Panc1 (cell line): ENCODE data around the gene AGPAT3. TPM values are rescaled to one million over a fixed set of nuclear protein-coding genes. Genes with fewer than 3 reads are reported as not detected.

Experiments used
- ATAC-seq: fragments of 200-7000 bp; cut with Tn5 transposase; 2 replicates; pipeline ENCODE4 v1.9.1; 2020; ENCODE audit warnings: mild to moderate bottlenecking, moderate library complexity
- BruUV-seq: library from RNA; stranded (reverse); fragments of 400-500 nt; replicated peaks from 2 replicates; lab custom pipeline; 2021; lab: Mats Ljungman, UMichigan
- CTCF ChIA-PET: fragments of 300-600 bp; sonication (Branson Sonifier 250); formaldehyde crosslinking; loops from one replicate; lab custom pipeline; 2022; ENCODE audit warnings: antibody characterized with exemption; lab: Charles Lee
- POLR2A ChIA-PET: fragments of 300-600 bp; sonication (Branson Sonifier 250); formaldehyde crosslinking; loops from one replicate; lab custom pipeline; 2022; ENCODE audit warnings: antibody characterized with exemption; lab: Charles Lee
- DNase-seq: peaks from one replicate; pipeline ENCODE4 v3.0.0-alpha.2; 2010; ENCODE audit warnings: low read depth, low spot score
- H3K27ac ChIP-seq: 2 replicates; pipeline ENCODE4 v1.5.1; 2011; ENCODE audit warnings: mild to moderate bottlenecking, low read length, inconsistent platforms
- H3K27me3 ChIP-seq: fragments of 200-500 bp; sonication (Bioruptor generic); 2 replicates; pipeline ENCODE4 v1.6.0; 2014; ENCODE audit warnings: low read length, inconsistent platforms; ENCODE audit not compliant: control insufficient read depth, insufficient read depth
- H3K36me3 ChIP-seq: fragments of 200-500 bp; sonication (Bioruptor generic); 2 replicates; pipeline ENCODE4 v1.5.1; 2014; ENCODE audit warnings: inconsistent platforms, mild to moderate bottlenecking, low read length, moderate library complexity; ENCODE audit not compliant: control insufficient read depth, insufficient read depth
- H3K4me1 ChIP-seq: 2 replicates; pipeline ENCODE4 v1.5.1; 2011; ENCODE audit warnings: inconsistent platforms, mild to moderate bottlenecking, low read length, moderate library complexity; ENCODE audit not compliant: control insufficient read depth, insufficient read depth
- H3K4me3 ChIP-seq, 2 experiments: 2 replicates each; pipeline ENCODE4 v1.5.1; 2011 to 2012; ENCODE audit warnings: low read depth in 2 of 2, low read length in 2 of 2, mild to moderate bottlenecking in 2 of 2, inconsistent platforms in 1 of 2, moderate library complexity in 1 of 2
- H3K9me3 ChIP-seq: fragments of 200-500 bp; sonication (Bioruptor generic); 2 replicates; pipeline ENCODE4 v1.5.1; 2014; ENCODE audit warnings: low read depth, mild to moderate bottlenecking, inconsistent platforms, low read length, moderate library complexity; ENCODE audit not compliant: control insufficient read depth, insufficient read depth
- POLR2AphosphoS5 ChIP-seq: IDR thresholded peaks from 2 replicates; pipeline ENCODE4 v1.6.1; 2012; ENCODE audit warnings: mild to moderate bottlenecking, low read depth, low read length, moderate library complexity
- SIN3A ChIP-seq: IDR thresholded peaks from 2 replicates; pipeline ENCODE4 v1.6.1; 2012; ENCODE audit warnings: low read depth, mild to moderate bottlenecking, low read length, moderate library complexity, borderline replicate concordance; ENCODE audit not compliant: insufficient read depth
- TCF7L2 ChIP-seq: IDR thresholded peaks from 2 replicates; pipeline ENCODE4 v1.6.1; 2011; ENCODE audit warnings: mild to moderate bottlenecking, low read depth, low read length, inconsistent platforms
- in situ Hi-C: cut with HindIII; loops from 2 replicates; pipeline ENCODE4 v1.10.0; 2016; ENCODE audit warnings: low sequenced_read_pairs, low pct_unique_long_range_greater_than_20kb
- intact Hi-C: fragments of 100-400 bp; cut with micrococcal nuclease; formaldehyde crosslinking; loops from one replicate; pipeline ENCODE4 v1.10.0; 2022; ENCODE audit not compliant: unreplicated experiment
- total RNA-seq: library from RNA; stranded (reverse); gene quantifications from one replicate; pipeline ENCODE4 v1.2.1, GENCODE V29; 2021; ENCODE audit not compliant: unreplicated experiment
- TF ChIP-seq, protein P1 (sequence below): fragments of 450-650 bp; IDR thresholded peaks from 2 replicates; pipeline ENCODE4 v1.5.1; 2017; ENCODE audit warnings: mild to moderate bottlenecking
- TF ChIP-seq, protein P2 (sequence below), 2 experiments: IDR thresholded peaks; 2 replicates each; pipeline ENCODE4 v1.6.1; 2011 to 2012; ENCODE audit warnings: low read depth in 2 of 2, control low read depth in 1 of 2, low read length in 1 of 2, mild to moderate bottlenecking in 1 of 2, moderate library complexity in 1 of 2; ENCODE audit not compliant: insufficient read depth in 1 of 2

Gene AGPAT3
- total RNA-seq, 1 experiment from 2014 or later, result 40.1 TPM

DNA sequence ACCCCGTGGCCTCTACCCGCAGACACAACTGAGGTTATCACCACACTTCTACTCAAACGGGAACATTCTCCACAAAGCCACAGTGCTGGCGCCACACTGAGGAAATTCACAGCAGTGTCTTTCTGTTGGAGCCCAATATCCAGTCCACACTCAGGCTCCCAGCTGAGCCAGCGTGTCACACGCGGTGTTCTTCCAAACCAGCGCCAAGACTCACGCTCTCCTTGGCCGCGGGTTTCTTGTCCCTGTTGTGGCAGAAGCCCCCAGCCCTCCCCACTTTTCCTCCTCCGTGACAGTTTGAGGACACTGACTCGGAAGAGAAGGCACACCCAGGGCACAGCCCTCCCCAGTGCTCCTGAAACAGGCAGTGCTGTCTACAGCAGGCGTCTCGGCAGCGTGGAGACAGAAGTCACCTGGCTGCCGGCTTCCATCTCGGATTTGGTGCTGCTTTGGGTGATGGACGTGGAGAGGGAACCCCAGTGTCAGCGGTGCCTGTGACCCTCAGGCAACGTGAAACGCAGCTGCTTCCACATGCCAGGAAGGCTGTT lies 35.4 kb upstream of the AGPAT3 start:
- no peaks in the 10 kb centered on the region for H3K9me3 ChIP-seq
- ChIA-PET CTCF (no interaction called here), POLR2A (no interaction called here)
- DNase-seq (no peak), ATAC-seq (peak; percentile 82)
- no peaks in the 10 kb centered on the region; the same call in 1 of the 2 replicates for H3K4me1 ChIP-seq
- no peaks in the 10 kb centered on the region for H3K27me3 ChIP-seq
- H3K4me3 ChIP-seq, result peak overlapping the region; percentile 10 to 14; a peak in 2 of 4 replicates
- in situ Hi-C loops, result no loop called here
- intact Hi-C loops, result no loop called here
- no TSS peak for BruUV-seq
- TF ChIP-seq, protein P1, sequence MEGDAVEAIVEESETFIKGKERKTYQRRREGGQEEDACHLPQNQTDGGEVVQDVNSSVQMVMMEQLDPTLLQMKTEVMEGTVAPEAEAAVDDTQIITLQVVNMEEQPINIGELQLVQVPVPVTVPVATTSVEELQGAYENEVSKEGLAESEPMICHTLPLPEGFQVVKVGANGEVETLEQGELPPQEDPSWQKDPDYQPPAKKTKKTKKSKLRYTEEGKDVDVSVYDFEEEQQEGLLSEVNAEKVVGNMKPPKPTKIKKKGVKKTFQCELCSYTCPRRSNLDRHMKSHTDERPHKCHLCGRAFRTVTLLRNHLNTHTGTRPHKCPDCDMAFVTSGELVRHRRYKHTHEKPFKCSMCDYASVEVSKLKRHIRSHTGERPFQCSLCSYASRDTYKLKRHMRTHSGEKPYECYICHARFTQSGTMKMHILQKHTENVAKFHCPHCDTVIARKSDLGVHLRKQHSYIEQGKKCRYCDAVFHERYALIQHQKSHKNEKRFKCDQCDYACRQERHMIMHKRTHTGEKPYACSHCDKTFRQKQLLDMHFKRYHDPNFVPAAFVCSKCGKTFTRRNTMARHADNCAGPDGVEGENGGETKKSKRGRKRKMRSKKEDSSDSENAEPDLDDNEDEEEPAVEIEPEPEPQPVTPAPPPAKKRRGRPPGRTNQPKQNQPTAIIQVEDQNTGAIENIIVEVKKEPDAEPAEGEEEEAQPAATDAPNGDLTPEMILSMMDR, result peak; percentile 58; the same call in 1 of the 2 replicates
- TF ChIP-seq, protein P2, sequence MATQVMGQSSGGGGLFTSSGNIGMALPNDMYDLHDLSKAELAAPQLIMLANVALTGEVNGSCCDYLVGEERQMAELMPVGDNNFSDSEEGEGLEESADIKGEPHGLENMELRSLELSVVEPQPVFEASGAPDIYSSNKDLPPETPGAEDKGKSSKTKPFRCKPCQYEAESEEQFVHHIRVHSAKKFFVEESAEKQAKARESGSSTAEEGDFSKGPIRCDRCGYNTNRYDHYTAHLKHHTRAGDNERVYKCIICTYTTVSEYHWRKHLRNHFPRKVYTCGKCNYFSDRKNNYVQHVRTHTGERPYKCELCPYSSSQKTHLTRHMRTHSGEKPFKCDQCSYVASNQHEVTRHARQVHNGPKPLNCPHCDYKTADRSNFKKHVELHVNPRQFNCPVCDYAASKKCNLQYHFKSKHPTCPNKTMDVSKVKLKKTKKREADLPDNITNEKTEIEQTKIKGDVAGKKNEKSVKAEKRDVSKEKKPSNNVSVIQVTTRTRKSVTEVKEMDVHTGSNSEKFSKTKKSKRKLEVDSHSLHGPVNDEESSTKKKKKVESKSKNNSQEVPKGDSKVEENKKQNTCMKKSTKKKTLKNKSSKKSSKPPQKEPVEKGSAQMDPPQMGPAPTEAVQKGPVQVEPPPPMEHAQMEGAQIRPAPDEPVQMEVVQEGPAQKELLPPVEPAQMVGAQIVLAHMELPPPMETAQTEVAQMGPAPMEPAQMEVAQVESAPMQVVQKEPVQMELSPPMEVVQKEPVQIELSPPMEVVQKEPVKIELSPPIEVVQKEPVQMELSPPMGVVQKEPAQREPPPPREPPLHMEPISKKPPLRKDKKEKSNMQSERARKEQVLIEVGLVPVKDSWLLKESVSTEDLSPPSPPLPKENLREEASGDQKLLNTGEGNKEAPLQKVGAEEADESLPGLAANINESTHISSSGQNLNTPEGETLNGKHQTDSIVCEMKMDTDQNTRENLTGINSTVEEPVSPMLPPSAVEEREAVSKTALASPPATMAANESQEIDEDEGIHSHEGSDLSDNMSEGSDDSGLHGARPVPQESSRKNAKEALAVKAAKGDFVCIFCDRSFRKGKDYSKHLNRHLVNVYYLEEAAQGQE (IDR thresholded peaks at IDR 0.05; ENCODE audit: insufficient read depth in 1 of 2, low read depth in 2 of 2, low read length in 1 of 2), result no peak
- TF ChIP-seq TCF7L2, result no peak
- H3K27ac ChIP-seq, result 0 out of 2 replicates have a peak overlapping the region, but pooled peaks have one; percentile 29
- no peaks in the 10 kb centered on the region for H3K36me3 ChIP-seq

DNA sequence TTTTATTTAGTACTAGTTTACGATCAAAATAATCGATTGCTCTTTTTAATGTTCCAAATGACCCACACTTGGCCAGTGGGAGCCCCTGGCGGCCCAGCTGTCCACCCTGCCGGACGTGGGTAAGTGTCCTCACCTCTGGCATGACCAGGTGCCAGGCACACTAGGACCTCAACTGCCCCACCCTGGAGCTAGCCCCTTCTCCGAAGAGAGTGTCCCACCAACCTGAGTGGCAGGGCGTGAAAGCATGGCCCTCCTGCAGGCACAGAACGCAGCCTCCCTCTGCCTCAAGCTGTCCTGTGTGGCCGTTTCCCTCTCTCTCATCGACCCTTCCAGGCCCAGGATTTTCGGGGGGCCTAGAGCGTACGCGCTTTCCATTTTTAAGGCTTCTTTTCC lies 32.9 kb upstream of the AGPAT3 start:
- CTCF ChIA-PET, result interaction anchor here (0.5 to 0.7 kb wide), 2 partner anchors 37 to 1060 kb away, joined by 4 to 11 read pairs; no protein-coding TSS in a partner anchor
- no peak overlapping the region for H3K4me3 ChIP-seq
- H3K27ac ChIP-seq, result no peak overlapping the region
- H3K36me3 ChIP-seq, result no peaks in the 10 kb centered on the region
- DNase-seq (no peak), ATAC-seq (no peak)
- H3K9me3 ChIP-seq, result no peaks in the 10 kb centered on the region
- POLR2A ChIA-PET, result no interaction called here
- intact Hi-C loops (no loop called here), in situ Hi-C loops (no loop called here)
- H3K4me1 ChIP-seq, result no peaks in the 10 kb centered on the region; the same call in 1 of the 2 replicates
- no peaks in the 10 kb centered on the region for H3K27me3 ChIP-seq
- no TSS peak for BruUV-seq
- TF ChIP-seq, protein P1, result no peak
- TF ChIP-seq SIN3A (no peak), TCF7L2 (no peak), POLR2AphosphoS5 (no peak)
- TF ChIP-seq, protein P2 (IDR thresholded peaks at IDR 0.05; ENCODE audit: insufficient read depth in 1 of 2, low read depth in 2 of 2, low read length in 1 of 2), result no peak
